Thymus (tissue), 11 donors: Measurements from ENCODE around the gene FLT4. TPM values are rescaled to one million over a fixed set of nuclear protein-coding genes. Genes with fewer than 3 reads are reported as not detected.

Experiments used
- DNase-seq, 9 donors: peaks; one replicate each; pipeline ENCODE4 v3.0.0-alpha.2; 2013; ENCODE audit warnings: low spot score in 9 of 9, low read depth in 6 of 9, missing footprints in 1 of 9
- H3K27ac ChIP-seq, 2 donors: one replicate each; pipeline ENCODE4 v1.5.1; 2013; ENCODE audit warnings: control low read depth in 1 of 2, low read depth in 1 of 2, low read length in 1 of 2, mild to moderate bottlenecking in 1 of 2, moderate library complexity in 1 of 2
- H3K27me3 ChIP-seq, 2 donors: one replicate each; pipeline ENCODE4 v1.5.1; 2013; ENCODE audit warnings: low read length in 1 of 2; ENCODE audit not compliant: control insufficient read depth in 2 of 2, insufficient read depth in 1 of 2
- H3K36me3 ChIP-seq, 2 donors: one replicate each; pipeline ENCODE4 v1.5.1; 2013; ENCODE audit warnings: low read length in 1 of 2, mild to moderate bottlenecking in 1 of 2, moderate library complexity in 1 of 2; ENCODE audit not compliant: control insufficient read depth in 2 of 2, insufficient read depth in 2 of 2
- H3K4me1 ChIP-seq, 2 donors: one replicate each; pipeline ENCODE4 v1.5.1; 2013; ENCODE audit warnings: low read length in 2 of 2; ENCODE audit not compliant: control insufficient read depth in 2 of 2, insufficient read depth in 2 of 2
- H3K4me3 ChIP-seq, 2 donors: one replicate each; pipeline ENCODE4 v1.5.1; 2013; ENCODE audit warnings: low read length in 2 of 2, control low read depth in 1 of 2, mild to moderate bottlenecking in 1 of 2
- H3K9me3 ChIP-seq, 2 donors: one replicate each; pipeline ENCODE4 v1.5.1; 2013; ENCODE audit warnings: low read length in 1 of 2, mild to moderate bottlenecking in 1 of 2; ENCODE audit not compliant: control insufficient read depth in 2 of 2, insufficient read depth in 1 of 2
- WGBS: extraction: QIAGEN DNeasy Blood & Tissue Kit; methylation state at CpG from one replicate; pipeline ENCODE4 v1.1.7; 2013; 5-methylcytosine and 5-hydroxymethylcytosine counted together
- polyA plus RNA-seq: library from polyadenylated mRNA; stranded (reverse); fragments of 200-250 nt; gene quantifications from one replicate; pipeline ENCODE4 v1.2.3, GENCODE V29; 2013
- total RNA-seq: library from RNA; stranded (reverse); fragments of 120-200 nt; gene quantifications from one replicate; pipeline ENCODE4 v1.2.4, GENCODE V29; 2013
- donor health status: healthy.

FLT4 gene
- total and polyA plus RNA-seq, 2 donors = 1.0 to 3.4 TPM

GRCh38 chr5:180633283-180634177 lies 15.9 kb downstream of the FLT4 start:
- no peak for DNase-seq
- Histone ChIP-seq H3K36me3 (no peaks in the 10 kb centered on the region), H3K27me3 (no peaks in the 10 kb centered on the region), H3K4me3 (no peak overlapping the region), H3K27ac (no peak overlapping the region), H3K4me1 (no peaks in the 10 kb centered on the region), H3K9me3 (peaks cover 0 to 1% of the 10 kb centered on the region in 2 donors)
- WGBS = 85% methylated on average over 14 of the region's 14 CpGs

DNA sequence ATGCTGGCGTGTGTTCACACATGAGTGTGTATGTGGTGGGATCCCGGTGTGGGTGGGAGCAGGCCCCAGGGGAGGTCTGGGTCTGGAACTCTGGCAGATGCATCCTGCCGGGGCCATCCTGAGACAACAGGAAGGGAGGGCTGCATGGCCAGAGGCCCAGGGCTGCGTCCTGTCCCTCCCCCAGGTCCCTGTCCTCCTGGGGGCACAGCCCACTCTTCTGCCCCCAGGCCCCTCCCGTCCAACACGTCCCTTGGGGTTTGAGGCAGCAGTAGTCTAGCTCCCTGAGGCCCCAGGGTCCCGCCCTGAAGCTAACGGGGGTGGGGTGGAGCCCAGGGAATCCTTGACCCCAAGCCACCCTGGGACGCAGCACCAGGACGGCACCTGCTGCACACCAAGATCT lies 16.6 kb downstream of the FLT4 start:
- Histone ChIP-seq H3K4me3 (no peak overlapping the region), H3K36me3 (no peaks in the 10 kb centered on the region), H3K4me1 (no peaks in the 10 kb centered on the region), H3K27ac (no peak overlapping the region), H3K9me3 (peaks cover 0 to 1% of the 10 kb centered on the region in 2 donors), H3K27me3 (no peaks in the 10 kb centered on the region)
- DNase-seq = no peak
- 91% methylated on average over 10 of the region's 10 CpGs for WGBS

DNA sequence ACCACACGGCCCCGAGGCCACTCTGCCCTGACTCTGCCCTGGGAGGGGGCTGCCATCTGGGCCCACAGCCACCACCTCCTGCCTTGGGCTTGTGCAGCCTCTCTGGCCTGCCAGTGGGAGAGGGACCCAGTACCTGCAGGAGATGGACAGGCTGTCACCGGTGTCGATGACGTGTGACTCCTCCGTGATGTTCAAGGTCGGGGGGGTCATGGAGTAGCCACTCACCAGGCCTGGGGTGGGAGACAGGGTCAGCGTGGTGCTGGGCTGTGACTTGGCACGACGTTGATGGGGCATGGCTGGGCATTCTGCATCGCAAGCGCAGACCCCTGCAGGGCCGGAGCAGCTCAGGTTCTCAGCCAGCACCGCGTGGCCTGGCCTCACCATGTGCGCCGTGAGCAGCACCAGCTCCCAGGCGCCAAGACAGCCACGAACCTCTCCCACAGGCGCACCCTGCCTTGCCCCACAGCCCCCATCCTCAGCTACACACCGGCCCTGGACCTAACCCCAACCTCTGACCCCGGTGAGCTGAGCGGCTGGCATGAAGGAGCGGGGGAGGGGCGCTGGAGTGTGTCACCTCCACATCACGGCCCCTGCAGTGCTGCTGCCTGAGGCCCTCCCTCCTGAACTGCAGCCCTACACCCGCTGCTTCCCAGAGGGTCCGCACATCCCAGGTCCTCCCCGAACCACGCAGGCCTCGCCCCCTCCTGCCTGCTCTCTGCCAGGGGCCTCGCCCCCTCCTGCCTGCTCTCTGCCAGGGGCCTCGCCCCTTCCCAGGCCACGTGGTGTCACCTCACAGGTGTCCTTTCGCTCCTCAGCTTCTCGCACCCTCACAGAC lies 17.6 kb downstream of the FLT4 start:
- no peak for DNase-seq
- H3K27ac ChIP-seq = no peak overlapping the region

DNA sequence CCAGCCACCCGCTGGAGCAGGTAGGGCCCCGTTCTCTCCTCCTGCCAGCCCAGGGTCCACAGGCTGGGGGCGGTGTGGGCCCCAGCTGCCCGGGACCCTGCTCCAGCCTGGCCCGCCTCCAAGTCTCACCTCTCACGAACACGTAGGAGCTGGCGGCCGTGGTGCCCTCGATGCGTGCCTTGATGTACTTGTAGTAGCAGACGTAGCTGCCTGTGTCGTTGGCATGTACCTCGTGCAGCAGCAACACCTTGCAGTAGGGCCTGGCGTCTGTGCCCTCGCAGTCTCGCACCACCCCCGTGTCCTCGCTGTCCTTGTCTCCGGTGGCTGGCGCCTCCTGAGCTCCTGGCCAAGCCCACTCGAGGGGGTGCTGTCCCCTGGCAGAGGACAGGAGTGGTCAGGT lies 19.0 kb downstream of the FLT4 start:
- H3K27me3 ChIP-seq = no peaks in the 10 kb centered on the region
- no peak overlapping the region for H3K4me3 ChIP-seq
- no peak overlapping the region for H3K27ac ChIP-seq
- no peaks in the 10 kb centered on the region for H3K36me3 ChIP-seq
- no peaks in the 10 kb centered on the region for H3K4me1 ChIP-seq
- DNase-seq = no peak
- 97% methylated on average over 22 of the region's 22 CpGs for WGBS
- peaks cover 0 to 1% of the 10 kb centered on the region in 2 donors for H3K9me3 ChIP-seq

More for the DNA sequence above, 17.6 kb downstream of the FLT4 start:
- WGBS = 88% methylated on average over 35 of the region's 36 CpGs
- H3K9me3 ChIP-seq = peaks cover 0 to 1% of the 10 kb centered on the region in 2 donors
- H3K4me1 ChIP-seq = no peaks in the 10 kb centered on the region
- H3K36me3 ChIP-seq = no peaks in the 10 kb centered on the region
- H3K27me3 ChIP-seq = no peaks in the 10 kb centered on the region
- no peak overlapping the region for H3K4me3 ChIP-seq

DNA sequence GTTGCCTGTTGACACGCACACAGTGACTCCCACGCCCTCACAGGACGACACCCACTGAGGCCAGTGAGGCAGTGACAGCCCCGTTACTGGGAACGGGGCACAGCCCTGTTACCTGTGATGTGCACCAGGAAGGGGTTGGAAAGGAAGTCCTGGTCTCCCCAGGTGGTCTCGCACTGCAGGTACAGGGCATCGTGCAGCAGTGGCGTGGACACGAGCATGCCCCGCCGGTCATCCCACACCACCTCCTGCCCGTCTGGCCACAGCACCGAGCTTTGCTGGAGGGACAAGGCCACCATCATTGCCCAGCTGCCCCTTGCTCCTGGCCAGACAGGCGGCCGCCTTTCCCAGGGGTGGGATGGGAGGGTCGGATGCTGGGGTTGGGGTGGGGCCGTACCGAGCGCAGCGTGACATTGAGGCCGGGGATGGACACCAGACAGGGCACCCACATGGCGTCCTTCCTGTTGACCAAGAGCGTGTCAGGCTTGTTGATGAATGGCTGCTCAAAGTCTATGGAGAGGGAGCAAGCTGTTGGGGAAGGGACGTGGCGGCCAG lies 19.5 kb downstream of the FLT4 start:
- peaks cover 0 to 1% of the 10 kb centered on the region in 2 donors for H3K9me3 ChIP-seq
- H3K4me3 ChIP-seq = no peak overlapping the region
- H3K27me3 ChIP-seq = no peaks in the 10 kb centered on the region
- H3K27ac ChIP-seq = no peak overlapping the region
- no peaks in the 10 kb centered on the region for H3K4me1 ChIP-seq
- no peaks in the 10 kb centered on the region for H3K36me3 ChIP-seq
- WGBS = 95% methylated on average over 25 of the region's 25 CpGs
- no peak for DNase-seq

DNA sequence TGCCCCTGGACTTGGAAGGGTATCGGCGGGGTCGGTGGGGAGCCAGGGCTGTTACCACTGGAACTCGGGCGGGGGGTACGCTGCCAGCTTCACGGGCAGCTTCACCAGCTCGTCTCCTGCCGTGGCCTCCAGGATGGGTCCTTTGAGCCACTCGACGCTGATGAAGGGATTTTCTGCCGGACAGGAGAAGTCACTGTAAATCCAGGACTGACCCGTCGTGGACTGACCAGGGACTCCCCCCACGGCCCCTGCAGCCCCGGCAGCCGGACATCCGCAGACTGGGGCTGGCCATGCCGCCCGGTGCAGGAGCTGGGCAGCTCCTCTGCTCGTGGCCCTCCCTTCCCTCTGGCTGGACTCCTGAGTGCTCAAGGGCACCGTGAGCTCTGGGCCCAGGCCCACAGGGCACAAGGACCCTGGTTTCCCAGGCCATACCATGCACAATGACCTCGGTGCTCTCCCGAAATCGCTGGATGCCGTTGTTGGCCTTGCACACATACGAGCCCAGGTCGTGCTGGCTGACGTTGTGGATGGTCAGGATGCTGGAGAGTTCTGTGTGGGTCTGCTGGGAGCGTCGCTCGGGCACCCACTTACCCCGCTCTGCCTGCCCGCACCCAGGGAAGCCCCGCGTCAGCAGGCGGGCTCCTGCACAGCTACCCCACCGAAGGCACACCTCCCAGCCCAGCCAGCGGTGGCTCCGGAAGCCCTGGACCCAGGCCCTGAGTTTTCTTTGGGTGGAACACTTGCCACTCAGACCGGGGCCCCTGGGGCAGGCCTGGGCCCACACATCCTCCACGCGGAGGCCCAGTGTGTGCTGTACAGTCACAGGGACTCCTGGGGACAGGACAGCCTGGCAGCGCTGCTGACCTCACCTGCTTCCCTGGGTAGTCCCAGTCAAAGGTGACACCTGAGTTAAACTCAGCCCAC lies 20.3 kb downstream of the FLT4 start:
- DNase-seq = no peak
- Histone ChIP-seq H3K4me3 (no peak overlapping the region), H3K9me3 (peaks cover 0 to 1% of the 10 kb centered on the region in 2 donors), H3K27ac (no peak overlapping the region), H3K36me3 (no peaks in the 10 kb centered on the region), H3K4me1 (no peaks in the 10 kb centered on the region), H3K27me3 (no peaks in the 10 kb centered on the region)
- WGBS = 93% methylated on average over 44 of the region's 44 CpGs

DNA sequence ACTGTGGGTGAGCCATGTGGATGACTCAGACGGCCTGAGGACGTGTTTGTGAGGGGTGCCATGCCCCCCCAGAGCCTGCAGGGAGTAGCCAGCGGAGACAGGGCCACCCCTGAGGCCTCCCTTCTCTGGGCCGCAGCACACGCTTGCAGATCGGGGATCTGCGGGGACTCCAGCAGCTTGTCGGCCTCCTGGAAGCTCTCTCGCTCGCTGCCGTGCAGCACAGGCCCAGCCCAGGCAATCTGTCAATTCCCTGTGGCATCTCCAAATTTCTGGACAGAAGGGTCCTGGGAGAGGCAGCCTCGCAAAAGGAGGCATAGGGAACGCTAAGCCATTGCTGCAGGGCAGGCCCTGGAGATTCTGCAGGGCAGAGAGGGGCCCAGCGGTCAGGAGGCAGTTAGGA lies 21.2 kb downstream of the FLT4 start:
- H3K4me1 ChIP-seq = peaks cover 0 to 4% of the 10 kb centered on the region in 2 donors
- WGBS = 91% methylated on average over 14 of the region's 14 CpGs
- no peaks in the 10 kb centered on the region for H3K27me3 ChIP-seq
- no peak for DNase-seq
- peaks cover 0 to 1% of the 10 kb centered on the region in 2 donors for H3K9me3 ChIP-seq
- H3K36me3 ChIP-seq = no peaks in the 10 kb centered on the region
- no peak overlapping the region for H3K27ac ChIP-seq
- H3K4me3 ChIP-seq = no peak overlapping the region

- Histone ChIP-seq H3K4me3 (no peak overlapping the region), H3K27ac (no peak overlapping the region), H3K4me1 (peaks cover 0 to 4% of the 10 kb centered on the region in 2 donors), H3K27me3 (no peaks in the 10 kb centered on the region), H3K9me3 (peaks cover 0 to 1% of the 10 kb centered on the region in 2 donors), H3K36me3 (no peaks in the 10 kb centered on the region)
- DNase-seq = no peak
- 93% methylated on average over 12 of the region's 12 CpGs for WGBS
Observed at GRCh38 chr5:180627386-180628120, 21.8 kb downstream of the FLT4 start.
